HG03565 (cell line): Measurements from ENCODE around the gene ZNF846.
"Not testable (repeated sequence)": the region's sequence is repeated elsewhere in the genome, so short reads cannot be mapped to it uniquely, and the experiment has no call there.

Source experiments
- ATAC-seq: cut with Tn5 transposase; IDR thresholded peaks from one replicate; pipeline ENCODE4 v1.9.1; 2021; ENCODE audit warnings: mild to moderate bottlenecking, moderate library complexity; ENCODE audit not compliant: unreplicated experiment

Gene ZNF846

GRCh38 chr19:9768175-9769112, at the start of gene ZNF846:
Gene ZNF846, minus strand, starts transcription at chr19:9768738. Its CDS starts 3,788 bp downstream, at chr19:9764950.
- ATAC-seq = peak; percentile 98

DNA sequence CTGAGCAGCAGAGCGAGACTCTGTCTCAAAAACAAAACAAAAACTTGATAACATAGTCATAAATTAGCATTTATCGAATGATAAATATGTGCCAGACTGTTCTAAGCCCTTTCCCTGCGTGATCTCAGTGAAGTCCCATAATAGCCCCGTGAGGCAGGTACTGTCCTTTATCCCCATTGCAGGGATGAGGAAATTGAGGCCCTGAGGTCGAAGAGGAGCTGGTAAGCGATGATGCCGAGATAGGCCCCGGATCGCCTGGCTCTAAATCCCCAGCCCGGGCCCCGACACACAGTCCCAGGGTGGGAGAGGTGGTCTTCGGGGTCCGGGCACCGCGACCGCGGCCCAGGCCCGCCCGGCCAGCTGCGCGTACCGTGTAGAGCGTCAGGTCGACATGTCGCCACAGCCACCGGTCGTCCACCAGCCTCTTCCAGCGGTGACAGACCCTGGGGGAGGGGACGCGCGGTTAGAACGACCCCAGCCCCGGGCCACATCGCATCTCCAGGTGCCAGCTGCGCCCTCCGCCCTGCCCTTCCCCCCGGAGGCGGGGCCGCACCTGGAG, 49.7 kb upstream of the ZNF846 start:
- ATAC-seq = no peak

- no peak for ATAC-seq
Measured at GRCh38 chr19:9811139-9811538, 42.6 kb upstream of the ZNF846 start.

GRCh38 chr19:9808855-9809824, 40.6 kb upstream of the ZNF846 start:
- no peak for ATAC-seq

GRCh38 chr19:9806803-9807202, 38.3 kb upstream of the ZNF846 start:
- no peak for ATAC-seq

DNA sequence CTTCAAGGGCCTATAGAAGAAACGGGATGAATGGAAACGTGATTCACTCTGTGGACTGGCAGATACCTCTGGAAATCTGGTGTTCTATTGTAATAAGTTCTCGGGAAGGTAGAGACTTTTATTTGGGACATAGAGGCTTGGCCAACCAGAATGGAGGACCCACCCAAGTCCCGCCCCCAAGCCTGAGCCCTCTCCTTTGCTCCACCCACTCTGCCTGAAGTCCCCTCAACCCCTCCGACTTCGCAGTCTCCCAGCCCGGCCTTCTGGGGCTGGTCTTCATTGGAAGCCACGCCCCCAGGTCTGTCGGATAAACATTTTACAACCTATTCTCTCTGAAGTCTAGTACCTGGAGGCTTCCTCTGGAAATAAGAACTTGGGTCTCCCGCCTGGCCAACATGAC, 33.4 kb upstream of the ZNF846 start:
- ATAC-seq = no peak

GRCh38 chr19:9799162-9799561, 30.6 kb upstream of the ZNF846 start:
- ATAC-seq = no peak

DNA sequence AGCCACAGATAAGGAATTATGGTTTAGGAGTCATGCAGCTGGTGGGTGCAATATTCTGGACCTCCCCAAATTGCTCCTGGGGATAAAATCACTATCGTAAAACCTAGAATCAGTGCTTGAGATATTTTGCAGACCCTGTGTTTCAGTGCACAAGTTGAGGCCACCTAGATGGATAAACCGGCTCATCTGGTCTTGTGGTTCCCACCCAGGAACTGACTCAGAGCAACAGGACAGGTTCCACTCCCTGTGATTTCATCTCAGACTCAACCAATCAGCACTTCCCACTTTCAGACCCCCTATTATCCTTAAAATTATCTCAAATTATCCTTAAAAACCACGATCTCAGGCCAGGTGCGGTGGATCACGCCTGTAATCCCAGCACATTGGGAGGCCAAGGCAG, 29.3 kb upstream of the ZNF846 start:
- no peak for ATAC-seq

- peak; percentile 52 for ATAC-seq
Measured at GRCh38 chr19:9796113-9796773, 27.7 kb upstream of the ZNF846 start.

DNA sequence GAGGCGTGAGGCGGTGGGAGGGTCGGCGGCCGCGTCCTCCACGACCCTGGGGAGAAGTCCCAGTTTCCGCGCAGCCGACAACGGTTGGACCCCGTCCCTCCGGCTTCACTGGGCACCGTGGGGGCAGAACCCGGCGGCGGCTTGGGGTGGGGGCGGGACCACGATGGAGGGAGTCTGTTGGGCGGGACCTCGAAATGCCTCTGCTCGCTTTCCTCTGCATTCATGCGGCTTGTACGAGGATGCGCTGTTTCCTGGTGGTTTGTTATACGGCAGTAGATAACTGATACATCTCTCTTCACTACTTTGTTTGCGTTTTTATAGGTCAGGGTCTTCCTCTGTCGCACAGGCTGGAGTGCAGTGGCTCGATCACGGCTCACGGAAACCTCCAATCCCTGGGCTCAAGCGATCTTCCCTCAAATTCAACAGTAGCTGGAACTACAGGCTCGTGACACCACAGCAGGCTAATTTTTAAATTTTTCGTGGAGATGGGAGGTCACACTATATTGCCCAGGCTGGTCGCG, 24.6 kb upstream of the ZNF846 start:
- no peak for ATAC-seq

DNA sequence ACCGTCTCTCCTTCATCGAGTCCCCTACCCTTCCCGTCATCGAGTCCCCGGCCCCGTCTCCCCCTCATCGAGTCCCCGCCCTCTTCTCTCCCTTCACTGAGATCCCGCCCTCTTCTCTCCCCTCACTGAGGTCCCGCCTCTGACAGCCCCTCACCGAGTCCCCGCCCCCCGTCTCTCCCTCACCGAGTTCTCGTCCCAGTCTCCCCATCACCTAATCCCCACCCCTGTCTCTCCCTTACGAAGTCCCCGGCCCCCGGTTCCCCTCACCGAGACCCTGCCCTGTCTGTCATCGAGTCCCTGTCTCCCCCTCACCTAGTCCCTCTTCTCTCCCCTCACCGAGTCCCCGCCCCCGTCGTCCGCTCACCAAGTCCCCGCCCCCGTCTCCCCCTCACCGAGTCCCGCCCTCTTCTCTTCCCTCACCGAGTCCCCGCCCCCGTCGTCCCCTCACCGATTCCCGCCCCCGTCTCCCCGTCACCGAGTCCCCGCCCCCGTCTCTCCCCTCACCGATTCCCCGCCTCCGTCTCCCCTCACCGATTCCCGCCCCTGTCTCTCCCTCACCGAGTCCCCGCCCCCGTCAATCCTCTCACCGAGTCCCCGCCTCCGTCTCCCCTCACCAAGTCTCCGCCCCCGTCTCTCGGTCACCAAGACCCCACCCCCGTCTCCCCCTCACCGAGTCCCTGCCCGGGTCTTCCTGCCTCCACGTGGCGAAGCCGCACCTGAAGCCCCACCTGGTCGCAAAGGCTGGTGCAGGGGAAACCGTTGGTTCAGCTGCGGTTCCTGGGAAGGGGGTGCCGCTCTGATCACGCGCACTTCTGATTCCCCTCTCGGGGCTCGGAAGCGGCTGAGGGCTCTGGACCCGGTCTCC, 23.9 kb upstream of the ZNF846 start:
- ATAC-seq = no peak

GRCh38 chr19:9791552-9792205, 23.1 kb upstream of the ZNF846 start:
- no peak for ATAC-seq

DNA sequence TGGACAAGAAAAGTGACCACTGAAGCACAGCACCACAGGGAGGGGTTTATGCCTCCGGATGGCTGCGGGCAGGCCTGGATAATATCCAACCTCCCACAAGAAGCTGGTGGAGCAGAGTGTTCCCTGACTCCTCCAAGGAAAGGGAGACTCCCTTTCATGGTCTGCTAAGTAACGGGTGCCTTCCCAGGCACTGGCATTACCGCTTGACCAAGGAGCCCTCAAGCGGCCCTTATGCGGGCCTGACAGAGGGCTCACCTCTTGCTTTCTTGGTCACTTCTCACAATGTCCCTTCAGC, 22.5 kb upstream of the ZNF846 start:
- ATAC-seq = not testable (repeated sequence)

GRCh38 chr19:9789579-9789978, 21.0 kb upstream of the ZNF846 start:
- not testable (repeated sequence) for ATAC-seq

- no peak for ATAC-seq
Measured at GRCh38 chr19:9789066-9789465, 20.5 kb upstream of the ZNF846 start.

DNA sequence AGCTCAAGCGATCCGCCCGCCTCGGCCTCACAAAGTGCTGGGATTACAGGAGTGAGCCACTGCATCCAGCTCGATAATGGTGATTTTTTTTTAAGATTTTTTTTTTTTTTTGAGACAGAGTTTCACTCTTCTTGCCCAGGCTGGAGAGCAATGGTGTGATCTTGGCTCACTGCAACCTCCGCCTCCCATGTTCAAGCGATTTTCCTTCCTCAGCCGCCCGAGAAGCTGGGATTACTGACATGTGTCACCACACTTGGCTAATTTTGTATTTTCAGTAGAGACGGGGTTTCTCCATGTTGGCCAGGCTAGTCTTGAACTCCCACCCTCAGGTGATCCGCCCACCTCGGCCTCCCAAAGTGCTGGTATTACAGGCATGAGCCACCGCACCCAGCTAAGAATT, 20.1 kb upstream of the ZNF846 start:
- not testable (repeated sequence) for ATAC-seq

GRCh38 chr19:9786819-9787218, 18.3 kb upstream of the ZNF846 start:
- no peak for ATAC-seq

- ATAC-seq = no peak
Measured at GRCh38 chr19:9786342-9786741, 17.8 kb upstream of the ZNF846 start.
